NT2/D1 (cell line): ENCODE data around the gene ZFYVE1.
"Not testable (repeated sequence)": the region's sequence is repeated elsewhere in the genome, so short reads cannot be mapped to it uniquely, and the experiment has no call there.

Experiments used
- DNase-seq: peaks from one replicate; pipeline ENCODE4 v3.0.0-alpha.2; 2011; ENCODE audit warnings: low read depth, low spot score
- H3K27me3 ChIP-seq: 2 replicates; pipeline ENCODE4 v1.6.0; 2011; ENCODE audit warnings: mild to moderate bottlenecking; ENCODE audit not compliant: insufficient read length, insufficient read depth
- H3K36me3 ChIP-seq: 2 replicates; pipeline ENCODE4 v1.6.1; 2011; ENCODE audit warnings: mild to moderate bottlenecking, low read length, mixed read lengths; ENCODE audit not compliant: insufficient read depth, insufficient read length
- H3K4me1 ChIP-seq: 2 replicates; pipeline ENCODE4 v1.5.1; 2011; ENCODE audit not compliant: insufficient read depth, insufficient read length
- H3K4me3 ChIP-seq: 2 replicates; pipeline ENCODE4 v1.5.1; 2011; ENCODE audit warnings: low read depth; ENCODE audit not compliant: insufficient read length
- H3K9ac ChIP-seq: 2 replicates; pipeline ENCODE4 v1.6.0; 2011; ENCODE audit warnings: low read depth; ENCODE audit not compliant: insufficient read length
- H3K9me3 ChIP-seq: 2 replicates; pipeline ENCODE4 v1.5.1; 2011; ENCODE audit warnings: mild to moderate bottlenecking, low read length; ENCODE audit not compliant: insufficient read depth
- SUZ12 ChIP-seq: IDR thresholded peaks from 2 replicates; pipeline ENCODE4 v1.6.1; 2011; ENCODE audit not compliant: insufficient read length, insufficient read depth; ENCODE audit errors: extremely low read depth
- YY1 ChIP-seq: IDR thresholded peaks from 2 replicates; pipeline ENCODE4 v1.6.1; 2011; ENCODE audit not compliant: insufficient read length, insufficient read depth
- ZNF274 ChIP-seq: IDR thresholded peaks from 2 replicates; pipeline ENCODE4 v1.6.1; 2011; ENCODE audit warnings: mild to moderate bottlenecking, low read depth, low read length

ZFYVE1 gene

GRCh38 chr14:72962829-72963312 lies 64.0 kb downstream of the ZFYVE1 start:
- Histone ChIP-seq H3K9ac (no peak overlapping the region), H3K27me3 (no peaks in the 10 kb centered on the region), H3K9me3 (no peaks in the 10 kb centered on the region), H3K36me3 (peaks cover 37% of the 10 kb centered on the region), H3K4me1 (no peaks in the 10 kb centered on the region), H3K4me3 (no peak overlapping the region)
- DNase-seq, result peak; percentile 8
- no peak for TF ChIP-seq YY1
- no peak for TF ChIP-seq SUZ12
- no peak for TF ChIP-seq ZNF274

- peaks cover 42% of the 10 kb centered on the region for H3K36me3 ChIP-seq
- H3K4me3 ChIP-seq, H3K27me3 ChIP-seq, H3K9ac ChIP-seq, DNase-seq, H3K4me1 ChIP-seq, H3K9me3 ChIP-seq: not testable (repeated sequence)
Measured at GRCh38 chr14:72962336-72962754, 64.6 kb downstream of the ZFYVE1 start.

GRCh38 chr14:72961579-72962335 lies 65.1 kb downstream of the ZFYVE1 start:
- Histone ChIP-seq H3K27me3 (no peaks in the 10 kb centered on the region), H3K4me3 (no peak overlapping the region), H3K36me3 (peaks cover 43% of the 10 kb centered on the region), H3K4me1 (no peaks in the 10 kb centered on the region), H3K9ac (no peak overlapping the region), H3K9me3 (no peaks in the 10 kb centered on the region)
- DNase-seq, result no peak
- TF ChIP-seq ZNF274, result no peak
- TF ChIP-seq SUZ12, result no peak
- TF ChIP-seq YY1, result no peak

- DNase-seq, H3K27me3 ChIP-seq, H3K9ac ChIP-seq, H3K4me1 ChIP-seq, H3K4me3 ChIP-seq, H3K9me3 ChIP-seq: not testable (repeated sequence)
- peaks cover 50% of the 10 kb centered on the region for H3K36me3 ChIP-seq
Measured at GRCh38 chr14:72961016-72961415, 65.9 kb downstream of the ZFYVE1 start.

- no peaks in the 10 kb centered on the region for H3K27me3 ChIP-seq
- no peak overlapping the region for H3K9ac ChIP-seq
- no peak overlapping the region for H3K4me3 ChIP-seq
- peaks cover 63% of the 10 kb centered on the region for H3K36me3 ChIP-seq
- no peak for TF ChIP-seq YY1
- no peak for TF ChIP-seq ZNF274
- TF ChIP-seq SUZ12, result no peak
- no peak for DNase-seq
- no peaks in the 10 kb centered on the region for H3K4me1 ChIP-seq
- no peaks in the 10 kb centered on the region for H3K9me3 ChIP-seq
Measured at GRCh38 chr14:72958548-72958947, 68.4 kb downstream of the ZFYVE1 start.

GRCh38 chr14:72957213-72957612 lies 69.7 kb downstream of the ZFYVE1 start:
- no peak for TF ChIP-seq SUZ12
- no peak for TF ChIP-seq ZNF274
- TF ChIP-seq YY1, result no peak
- Histone ChIP-seq H3K36me3 (peaks cover 65% of the 10 kb centered on the region), H3K4me3 (no peak overlapping the region), H3K9ac (no peak overlapping the region), H3K4me1 (no peaks in the 10 kb centered on the region), H3K27me3 (no peaks in the 10 kb centered on the region), H3K9me3 (no peaks in the 10 kb centered on the region)
- DNase-seq, result no peak

GRCh38 chr14:72956741-72957140 lies 70.2 kb downstream of the ZFYVE1 start:
- peaks cover 70% of the 10 kb centered on the region for H3K36me3 ChIP-seq
- not testable (repeated sequence) for H3K9ac ChIP-seq, H3K9me3 ChIP-seq, DNase-seq, H3K4me3 ChIP-seq, H3K27me3 ChIP-seq, H3K4me1 ChIP-seq

GRCh38 chr14:72952171-72952570 lies 74.7 kb downstream of the ZFYVE1 start:
- Histone ChIP-seq H3K9ac (no peak overlapping the region), H3K4me1 (no peaks in the 10 kb centered on the region), H3K4me3 (no peak overlapping the region), H3K27me3 (no peaks in the 10 kb centered on the region), H3K9me3 (no peaks in the 10 kb centered on the region), H3K36me3 (peaks cover 50% of the 10 kb centered on the region)
- no peak for DNase-seq
- TF ChIP-seq ZNF274 (no peak), YY1 (no peak), SUZ12 (no peak)
